HepG2 (cell line): ENCODE measurements around the gene C1orf50. TPM values are rescaled to one million over a fixed set of nuclear protein-coding genes. Genes with fewer than 3 reads are reported as not detected.
A peak's percentile ranks its signal among the peaks of the same experiment; 100 is the strongest.

Source experiments
- FIP1L1 ChIP-seq: fragments of 200-400 bp; formaldehyde crosslinking; IDR thresholded peaks from 2 replicates; pipeline ENCODE4 v1.6.1; 2018; ENCODE audit warnings: low read depth, mild to moderate bottlenecking, low read length, moderate library complexity, borderline replicate concordance; ENCODE audit not compliant: insufficient read depth
- NFKBIZ ChIP-seq: IDR thresholded peaks from 2 replicates; pipeline ENCODE4 v1.6.1; 2018; ENCODE audit warnings: missing genetic modification reagents, missing compliant biosample characterization
- RORA ChIP-seq: sonication (generic); formaldehyde crosslinking; IDR thresholded peaks from 2 replicates; pipeline ENCODE4 v1.5.0; 2020; ENCODE audit warnings: mild to moderate bottlenecking, missing genetic modification reagents, moderate library complexity
- SMARCC2 ChIP-seq: fragments of 450-650 bp; IDR thresholded peaks from 2 replicates; pipeline ENCODE4 v1.6.1; 2017; ENCODE audit warnings: antibody characterized with exemption, mild to moderate bottlenecking
- XBP1 ChIP-seq: sonication (generic); formaldehyde crosslinking; IDR thresholded peaks from 2 replicates; pipeline ENCODE4 v1.5.0; 2020; ENCODE audit warnings: missing genetic modification reagents
- ZBTB1 ChIP-seq: sonication (generic); formaldehyde crosslinking; IDR thresholded peaks from 2 replicates; pipeline ENCODE4 v1.4.0; 2020; ENCODE audit warnings: missing genetic modification reagents, borderline replicate concordance
- ZBTB7A ChIP-seq: sonication (generic); formaldehyde crosslinking; IDR thresholded peaks from 2 replicates; pipeline ENCODE4 v1.8.0; 2022; ENCODE audit warnings: mild to moderate bottlenecking, missing genetic modification reagents
- ZIK1 ChIP-seq: sonication (generic); formaldehyde crosslinking; IDR thresholded peaks from 2 replicates; pipeline ENCODE4 v1.5.0; 2020; ENCODE audit warnings: mild to moderate bottlenecking, low read depth, missing genetic modification reagents, borderline replicate concordance
- ZNF136 ChIP-seq: sonication (generic); formaldehyde crosslinking; IDR thresholded peaks from 2 replicates; pipeline ENCODE4 v1.8.1; 2022; ENCODE audit warnings: low read depth, mild to moderate bottlenecking, moderate library complexity, missing genetic modification reagents
- ZNF468 ChIP-seq: sonication (generic); formaldehyde crosslinking; IDR thresholded peaks from 2 replicates; pipeline ENCODE4 v1.8.0; 2022; ENCODE audit warnings: mild to moderate bottlenecking, moderate library complexity, missing genetic modification reagents
- ZNF484 ChIP-seq: sonication (generic); formaldehyde crosslinking; IDR thresholded peaks from 2 replicates; pipeline ENCODE4 v1.5.1; 2020; ENCODE audit warnings: mild to moderate bottlenecking, low read depth, missing genetic modification reagents, borderline replicate concordance
- ZNF7 ChIP-seq: IDR thresholded peaks from 2 replicates; pipeline ENCODE4 v1.6.1; 2016; ENCODE audit warnings: missing biosample characterization, missing genetic modification reagents
- ZNF768 ChIP-seq: sonication (generic); formaldehyde crosslinking; IDR thresholded peaks from 2 replicates; pipeline ENCODE4 v1.4.0; 2020; ENCODE audit warnings: missing genetic modification reagents
- ZNF883 ChIP-seq: sonication (generic); formaldehyde crosslinking; IDR thresholded peaks from 2 replicates; pipeline ENCODE4 v1.5.1; 2020; ENCODE audit warnings: mild to moderate bottlenecking, missing genetic modification reagents; ENCODE audit errors: not compliant biosample characterization
- polyA plus RNA-seq, 8 experiments: library from polyadenylated mRNA; depleted of rRNA in 3 of 8; stranded (reverse) in 7 of 8; unstranded in 1 of 8; fragments of >200 nt; fragmentation: Illumina TruSeq in 4 of 8; extraction: Trizol in 4 of 8; gene quantifications; 2 replicates each; pipeline versions ENCODE4 v1.2.1 to v1.2.3, GENCODE V29; 2011 to 2016; ENCODE audit warnings: low read depth in 4 of 8, missing spikeins in 1 of 8, mixed read lengths in 1 of 8; ENCODE audit not compliant: insufficient read depth in 1 of 8
- total RNA-seq, 5 experiments: library from RNA; depleted of rRNA; stranded (reverse); fragments of >200 nt; fragmentation: Illumina TruSeq; extraction: Trizol; gene quantifications; 2 replicates each; pipeline ENCODE4 v1.2.3, GENCODE V29; 2016; ENCODE audit warnings: low read depth in 1 of 5
- TF ChIP-seq, protein P1 (sequence below): sonication (generic); formaldehyde crosslinking; IDR thresholded peaks from 2 replicates; pipeline ENCODE4 v1.8.0; 2022; ENCODE audit warnings: missing genetic modification reagents, mild to moderate bottlenecking, borderline replicate concordance
- TF ChIP-seq, protein P2 (sequence below): IDR thresholded peaks from 2 replicates; pipeline ENCODE4 v1.6.1; 2016; ENCODE audit warnings: mild to moderate bottlenecking
- TF ChIP-seq, protein P3 (sequence below): sonication (generic); formaldehyde crosslinking; conservative IDR thresholded peaks from 2 replicates; pipeline ENCODE4 v1.4.0; 2020; ENCODE audit warnings: missing genetic modification reagents
- TF ChIP-seq, protein P4 (sequence below): sonication (generic); formaldehyde crosslinking; IDR thresholded peaks from 2 replicates; pipeline ENCODE4 v1.5.0; 2020; ENCODE audit warnings: missing genetic modification reagents, mild to moderate bottlenecking, borderline replicate concordance
- TF ChIP-seq, protein P5 (sequence below): sonication (generic); formaldehyde crosslinking; IDR thresholded peaks from 2 replicates; pipeline ENCODE4 v1.4.0; 2020; ENCODE audit warnings: missing genetic modification reagents

Gene C1orf50
- total and polyA plus RNA-seq, 2 of the 13 experiments (the other 11 are each of a cell fraction or from before 2014, with no cell fraction given): 4.3 to 4.8 TPM

DNA sequence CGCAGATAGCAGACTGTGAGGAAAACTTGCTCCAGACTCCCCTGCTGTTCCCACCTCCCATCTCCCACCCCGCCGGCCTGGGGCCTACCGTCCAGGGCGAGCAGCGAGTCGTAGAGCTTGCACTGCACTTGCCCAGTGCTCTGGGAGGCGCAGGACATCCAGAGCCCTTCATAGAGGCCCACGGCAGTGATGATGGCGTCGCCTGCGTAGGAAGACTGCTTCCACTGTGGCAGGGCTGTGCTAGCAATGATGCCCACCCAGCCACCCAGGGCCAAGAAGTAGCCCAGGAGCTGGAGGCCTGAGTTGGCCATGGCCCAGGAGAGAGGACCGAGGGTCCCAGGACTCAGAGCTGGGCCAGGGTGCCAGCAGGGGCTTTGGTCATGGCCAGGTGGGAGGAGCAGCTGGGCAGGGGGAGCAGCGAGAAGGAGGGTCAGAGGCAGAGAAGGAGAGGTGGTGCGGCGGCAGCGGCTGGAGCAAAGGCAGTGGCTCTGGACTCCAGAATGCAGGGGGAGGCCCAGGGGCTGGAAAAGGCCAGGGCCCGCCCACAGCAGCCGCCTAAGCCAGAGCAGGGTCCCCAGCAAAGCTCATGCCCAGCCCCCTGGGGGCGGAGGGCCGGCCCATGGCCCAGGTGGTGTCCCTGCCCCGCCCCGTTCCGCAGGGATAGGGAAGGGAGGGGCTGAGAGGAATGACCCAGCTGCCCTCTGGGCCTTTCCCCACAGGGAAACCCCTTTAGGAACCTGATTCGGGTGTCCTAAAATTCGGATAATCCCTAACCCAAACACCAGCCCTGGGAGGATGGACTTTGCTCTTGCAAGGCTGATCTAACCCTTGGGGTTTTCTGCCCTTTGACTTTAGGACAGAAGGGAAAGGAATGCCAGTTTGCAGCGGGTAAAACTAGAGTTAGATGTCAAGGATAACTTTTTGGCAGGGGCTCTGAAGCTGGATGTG, 27.0 kb upstream of the C1orf50 start, which contains the start of gene CLDN19 (continued):
- TF ChIP-seq, protein P1, sequence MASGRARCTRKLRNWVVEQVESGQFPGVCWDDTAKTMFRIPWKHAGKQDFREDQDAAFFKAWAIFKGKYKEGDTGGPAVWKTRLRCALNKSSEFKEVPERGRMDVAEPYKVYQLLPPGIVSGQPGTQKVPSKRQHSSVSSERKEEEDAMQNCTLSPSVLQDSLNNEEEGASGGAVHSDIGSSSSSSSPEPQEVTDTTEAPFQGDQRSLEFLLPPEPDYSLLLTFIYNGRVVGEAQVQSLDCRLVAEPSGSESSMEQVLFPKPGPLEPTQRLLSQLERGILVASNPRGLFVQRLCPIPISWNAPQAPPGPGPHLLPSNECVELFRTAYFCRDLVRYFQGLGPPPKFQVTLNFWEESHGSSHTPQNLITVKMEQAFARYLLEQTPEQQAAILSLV (CRISPR knock-in tag): no peak
- TF ChIP-seq ZBTB7A (CRISPR knock-in tag) (peak; percentile 72; the same call in 1 of the 2 replicates), FIP1L1 (no peak), ZNF136 (0 out of 2 replicates have a peak, but pooled peaks have one; percentile 20), ZIK1 (no peak), SMARCC2 (no peak), ZBTB1 (CRISPR knock-in tag) (no peak), RORA (CRISPR knock-in tag) (no peak), XBP1 (no peak), ZNF7 (no peak), ZNF484 (CRISPR knock-in tag) (no peak), ZNF768 (CRISPR knock-in tag) (0 out of 2 replicates have a peak, but pooled peaks have one; percentile 10), NFKBIZ (CRISPR knock-in tag) (no peak), ZNF883 (CRISPR knock-in tag) (no peak), ZNF468 (CRISPR knock-in tag) (no peak)
- TF ChIP-seq, protein P2, sequence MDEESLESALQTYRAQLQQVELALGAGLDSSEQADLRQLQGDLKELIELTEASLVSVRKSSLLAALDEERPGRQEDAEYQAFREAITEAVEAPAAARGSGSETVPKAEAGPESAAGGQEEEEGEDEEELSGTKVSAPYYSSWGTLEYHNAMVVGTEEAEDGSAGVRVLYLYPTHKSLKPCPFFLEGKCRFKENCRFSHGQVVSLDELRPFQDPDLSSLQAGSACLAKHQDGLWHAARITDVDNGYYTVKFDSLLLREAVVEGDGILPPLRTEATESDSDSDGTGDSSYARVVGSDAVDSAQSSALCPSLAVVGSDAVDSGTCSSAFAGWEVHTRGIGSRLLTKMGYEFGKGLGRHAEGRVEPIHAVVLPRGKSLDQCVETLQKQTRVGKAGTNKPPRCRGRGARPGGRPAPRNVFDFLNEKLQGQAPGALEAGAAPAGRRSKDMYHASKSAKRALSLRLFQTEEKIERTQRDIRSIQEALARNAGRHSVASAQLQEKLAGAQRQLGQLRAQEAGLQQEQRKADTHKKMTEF: peak; percentile 36; the same call in 1 of the 2 replicates
- TF ChIP-seq, protein P3, sequence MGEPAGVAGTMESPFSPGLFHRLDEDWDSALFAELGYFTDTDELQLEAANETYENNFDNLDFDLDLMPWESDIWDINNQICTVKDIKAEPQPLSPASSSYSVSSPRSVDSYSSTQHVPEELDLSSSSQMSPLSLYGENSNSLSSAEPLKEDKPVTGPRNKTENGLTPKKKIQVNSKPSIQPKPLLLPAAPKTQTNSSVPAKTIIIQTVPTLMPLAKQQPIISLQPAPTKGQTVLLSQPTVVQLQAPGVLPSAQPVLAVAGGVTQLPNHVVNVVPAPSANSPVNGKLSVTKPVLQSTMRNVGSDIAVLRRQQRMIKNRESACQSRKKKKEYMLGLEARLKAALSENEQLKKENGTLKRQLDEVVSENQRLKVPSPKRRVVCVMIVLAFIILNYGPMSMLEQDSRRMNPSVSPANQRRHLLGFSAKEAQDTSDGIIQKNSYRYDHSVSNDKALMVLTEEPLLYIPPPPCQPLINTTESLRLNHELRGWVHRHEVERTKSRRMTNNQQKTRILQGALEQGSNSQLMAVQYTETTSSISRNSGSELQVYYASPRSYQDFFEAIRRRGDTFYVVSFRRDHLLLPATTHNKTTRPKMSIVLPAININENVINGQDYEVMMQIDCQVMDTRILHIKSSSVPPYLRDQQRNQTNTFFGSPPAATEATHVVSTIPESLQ (CRISPR knock-in tag): no peak
- TF ChIP-seq, protein P4, sequence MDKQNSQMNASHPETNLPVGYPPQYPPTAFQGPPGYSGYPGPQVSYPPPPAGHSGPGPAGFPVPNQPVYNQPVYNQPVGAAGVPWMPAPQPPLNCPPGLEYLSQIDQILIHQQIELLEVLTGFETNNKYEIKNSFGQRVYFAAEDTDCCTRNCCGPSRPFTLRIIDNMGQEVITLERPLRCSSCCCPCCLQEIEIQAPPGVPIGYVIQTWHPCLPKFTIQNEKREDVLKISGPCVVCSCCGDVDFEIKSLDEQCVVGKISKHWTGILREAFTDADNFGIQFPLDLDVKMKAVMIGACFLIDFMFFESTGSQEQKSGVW (CRISPR knock-in tag): no peak
- TF ChIP-seq, protein P5, sequence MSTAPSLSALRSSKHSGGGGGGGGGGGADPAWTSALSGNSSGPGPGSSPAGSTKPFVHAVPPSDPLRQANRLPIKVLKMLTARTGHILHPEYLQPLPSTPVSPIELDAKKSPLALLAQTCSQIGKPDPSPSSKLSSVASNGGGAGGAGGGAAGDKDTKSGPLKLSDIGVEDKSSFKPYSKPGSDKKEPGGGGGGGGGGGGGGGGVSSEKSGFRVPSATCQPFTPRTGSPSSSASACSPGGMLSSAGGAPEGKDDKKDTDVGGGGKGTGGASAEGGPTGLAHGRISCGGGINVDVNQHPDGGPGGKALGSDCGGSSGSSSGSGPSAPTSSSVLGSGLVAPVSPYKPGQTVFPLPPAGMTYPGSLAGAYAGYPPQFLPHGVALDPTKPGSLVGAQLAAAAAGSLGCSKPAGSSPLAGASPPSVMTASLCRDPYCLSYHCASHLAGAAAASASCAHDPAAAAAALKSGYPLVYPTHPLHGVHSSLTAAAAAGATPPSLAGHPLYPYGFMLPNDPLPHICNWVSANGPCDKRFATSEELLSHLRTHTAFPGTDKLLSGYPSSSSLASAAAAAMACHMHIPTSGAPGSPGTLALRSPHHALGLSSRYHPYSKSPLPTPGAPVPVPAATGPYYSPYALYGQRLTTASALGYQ (CRISPR knock-in tag): no peak
